Pancreas (tissue), 10 donors: ENCODE measurements around the gene ZBTB9. TPM values are rescaled to one million over a fixed set of nuclear protein-coding genes. Genes with fewer than 3 reads are reported as not detected.

Experiments
- ATAC-seq, 4 donors: fragments of 200-7000 bp; cut with Tn5 transposase; one replicate each; pipeline versions ENCODE4 v1.8.0 to v1.9.1; 2020; ENCODE audit warnings: mild to moderate bottlenecking in 4 of 4, moderate library complexity in 4 of 4
- DNase-seq, 6 donors: peaks; one replicate each; pipeline ENCODE4 v3.0.0-alpha.2; 2020
- FAIRE-seq: peaks from 2 replicates; lab custom pipeline; 2012; peaks lifted over from hg19 to GRCh38; lab: Jason Lieb, UNC
- H3K27ac ChIP-seq, 4 donors: fragments of 200-600 bp; sonication (generic); 1 replicate in 3 of 4; 2 replicates in 1 of 4; pipeline versions ENCODE4 v1.5.0 to v1.8.0; 2020
- H3K27me3 ChIP-seq, 4 donors: fragments of 200-600 bp; one replicate each; pipeline ENCODE4 v1.8.0; 2021
- H3K36me3 ChIP-seq, 3 donors: fragments of 200-600 bp; sonication (generic) in 1 of 3; one replicate each; pipeline versions ENCODE4 v1.5.0 to v1.8.0; 2020 to 2021
- H3K4me1 ChIP-seq, 3 donors: fragments of 200-600 bp; one replicate each; pipeline ENCODE4 v1.8.0; 2021
- H3K4me3 ChIP-seq, 4 donors: fragments of 200-600 bp; sonication (generic) in 2 of 4; one replicate each; pipeline versions ENCODE4 v1.5.0 to v1.8.0; 2020 to 2021
- H3K9me3 ChIP-seq, 4 donors: fragments of 200-600 bp; one replicate each; pipeline ENCODE4 v1.8.0; 2021
- CTCF ChIP-seq, 4 donors: fragments of 200-600 bp; sonication (generic) in 3 of 4; IDR thresholded peaks; one replicate each; pipeline versions ENCODE4 v1.5.0 to v1.8.0; 2021; ENCODE audit warnings: antibody characterized with exemption in 4 of 4
- WGBS, 2 donors: extraction: QIAGEN DNeasy Blood & Tissue Kit; methylation state at CpG; one replicate each; pipeline ENCODE4 v1.1.7; 2013; 5-methylcytosine and 5-hydroxymethylcytosine counted together
- intact Hi-C, 3 donors: fragments of 100-400 bp; cut with DNase I; formaldehyde crosslinking; loops; one replicate each; pipeline versions ENCODE4 v1.11.1 to v1.14.2; 2022
- polyA plus RNA-seq, 2 donors: library from polyadenylated mRNA; stranded (reverse); fragments of 200-250 nt; gene quantifications; one replicate each; pipeline ENCODE4 v1.2.3, GENCODE V29; 2013
- total RNA-seq, 6 donors: library from RNA; stranded (reverse); fragmentation: NEBNext Ultra II Directional in 4 of 6; extraction: Animal tissue kit (Norgen Biotek cat#: 25700) in 4 of 6; gene quantifications; one replicate each; pipeline versions ENCODE4 v1.2.1 to v1.2.4, GENCODE V29; 2021 to 2023
- donor health status: healthy with polysubstance abuse.
- donor health status: DM: no; HTN: no; CAD: no; lungs with moderate emphysema.
- donor health status: DM: no; HTN: no; CAD: no.
- donor health status: control.
- donor health status: control.
- donor health status: Bipolar disorder and iron deficiency.
- donor health status: DM: yes; HTN: yes; CAD: no.
- donor health status: DM: no; HTN: no; CAD: no.
- donor health status: DM: no; HTN: no; CAD: no.
- donor health status: DM: yes; HTN: yes; CAD: no.

ZBTB9 gene
- total and polyA plus RNA-seq, 8 donors: 1.7 to 4.7 (median 3.5) TPM

- Histone ChIP-seq H3K4me3 (no peak overlapping the region), H3K4me1 (peaks cover 0 to 6% (median 0%) of the 10 kb centered on the region in 3 donors), H3K27me3 (no peaks in the 10 kb centered on the region), H3K9me3 (no peaks in the 10 kb centered on the region), H3K36me3 (no peaks in the 10 kb centered on the region), H3K27ac (no peak overlapping the region)
- intact Hi-C loops: no loop called here
- ATAC-seq: no peak
- FAIRE-seq: no peak
- DNase-seq: no peak
- WGBS, 2 donors: 89 to 100% methylated on average over 2 of the region's 2 CpGs
- TF ChIP-seq CTCF (IDR thresholded peaks at IDR 0.05): no peak
Observed at GRCh38 chr6:33459226-33459625, 4.8 kb downstream of the ZBTB9 start.

GRCh38 chr6:33466075-33466735 is 11.8 kb downstream of the ZBTB9 start:
- DNase-seq: no peak
- H3K4me3 ChIP-seq: no peak overlapping the region
- no peak overlapping the region for H3K27ac ChIP-seq
- no peak for ATAC-seq
- FAIRE-seq: no peak
- no peaks in the 10 kb centered on the region for H3K27me3 ChIP-seq
- WGBS, 2 donors: 78 to 85% methylated on average over 4 of the region's 4 CpGs
- H3K9me3 ChIP-seq: no peaks in the 10 kb centered on the region
- no peaks in the 10 kb centered on the region for H3K36me3 ChIP-seq
- intact Hi-C loops: no loop called here
- no peaks in the 10 kb centered on the region for H3K4me1 ChIP-seq
- TF ChIP-seq CTCF (IDR thresholded peaks at IDR 0.05): no peak

- TF ChIP-seq CTCF (IDR thresholded peaks at IDR 0.05): no peak
- no peak for ATAC-seq
Observed at GRCh38 chr6:33467091-33467490, 12.7 kb downstream of the ZBTB9 start.

DNA sequence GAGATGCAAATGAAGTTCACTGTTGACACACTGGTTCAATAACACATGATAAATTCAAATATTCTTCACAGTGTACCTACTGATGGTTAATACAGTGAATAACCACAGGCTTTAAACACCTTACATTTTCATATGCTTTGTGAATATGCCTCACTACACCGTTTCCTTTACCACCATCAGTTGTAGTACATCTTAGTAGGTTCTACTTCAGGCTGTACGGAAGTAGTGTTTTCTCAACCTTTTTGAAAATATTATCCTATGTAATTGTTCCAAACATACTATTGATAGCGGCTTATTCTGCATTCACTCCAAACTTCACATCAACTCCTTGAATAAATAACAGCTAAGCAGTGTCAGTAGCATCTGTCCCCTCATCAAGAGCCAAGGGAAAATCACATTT is 15.3 kb downstream of the ZBTB9 start:
- intact Hi-C loops: no loop called here
- Histone ChIP-seq H3K27me3 (no peaks in the 10 kb centered on the region), H3K9me3 (no peaks in the 10 kb centered on the region), H3K4me1 (no peaks in the 10 kb centered on the region), H3K36me3 (no peaks in the 10 kb centered on the region), H3K27ac (no peak overlapping the region), H3K4me3 (no peak overlapping the region)
- no peak for DNase-seq
- ATAC-seq: no peak
- FAIRE-seq: no peak
- WGBS, 2 donors: 75 to 78% methylated on average over 3 of the region's 3 CpGs
- no peak for TF ChIP-seq CTCF (IDR thresholded peaks at IDR 0.05)

More at GRCh38 chr6:33467091-33467490, 12.7 kb downstream of the ZBTB9 start:
- H3K27me3 ChIP-seq: no peaks in the 10 kb centered on the region
- no peaks in the 10 kb centered on the region for H3K9me3 ChIP-seq
- intact Hi-C loops: no loop called here
- FAIRE-seq: no peak
- H3K36me3 ChIP-seq: no peaks in the 10 kb centered on the region
- WGBS, 2 donors: 66 to 67% methylated on average over 7 of the region's 7 CpGs
- no peak overlapping the region for H3K27ac ChIP-seq
- no peaks in the 10 kb centered on the region for H3K4me1 ChIP-seq
- no peak overlapping the region for H3K4me3 ChIP-seq
- no peak for DNase-seq

DNA sequence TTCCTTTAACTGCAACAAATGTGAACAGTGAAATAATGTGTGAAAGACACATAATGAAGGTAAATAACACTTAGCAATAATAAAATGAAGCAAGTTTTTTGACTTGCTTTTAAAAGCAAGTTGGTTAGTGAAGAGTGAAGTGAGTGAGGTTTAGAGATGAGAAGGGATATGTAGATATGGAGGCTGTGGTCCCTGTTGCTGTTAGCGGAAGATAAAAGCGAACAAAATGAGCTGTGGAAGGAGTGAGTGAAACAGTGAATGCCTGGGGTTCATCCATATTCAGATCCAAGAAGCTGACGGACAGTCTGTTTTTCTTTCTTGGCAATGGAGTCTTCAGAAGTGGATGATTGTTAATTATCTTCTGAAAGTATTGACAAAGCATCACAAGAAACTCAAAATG is 23.5 kb downstream of the ZBTB9 start:
- Histone ChIP-seq H3K9me3 (no peaks in the 10 kb centered on the region), H3K4me3 (no peak overlapping the region), H3K36me3 (no peaks in the 10 kb centered on the region), H3K4me1 (no peaks in the 10 kb centered on the region), H3K27ac (no peak overlapping the region), H3K27me3 (no peaks in the 10 kb centered on the region)
- ATAC-seq: no peak
- no peak for FAIRE-seq
- 62 to 63% methylated on average over 3 of the region's 3 CpGs for WGBS, 2 donors
- intact Hi-C loops: no loop called here
- TF ChIP-seq CTCF (IDR thresholded peaks at IDR 0.05): no peak
- no peak for DNase-seq
